Measurements from ENCODE around the gene NADK. TPM values are rescaled to one million over a fixed set of nuclear protein-coding genes. Genes with fewer than 3 reads are reported as not detected.

NADK gene, protein sequence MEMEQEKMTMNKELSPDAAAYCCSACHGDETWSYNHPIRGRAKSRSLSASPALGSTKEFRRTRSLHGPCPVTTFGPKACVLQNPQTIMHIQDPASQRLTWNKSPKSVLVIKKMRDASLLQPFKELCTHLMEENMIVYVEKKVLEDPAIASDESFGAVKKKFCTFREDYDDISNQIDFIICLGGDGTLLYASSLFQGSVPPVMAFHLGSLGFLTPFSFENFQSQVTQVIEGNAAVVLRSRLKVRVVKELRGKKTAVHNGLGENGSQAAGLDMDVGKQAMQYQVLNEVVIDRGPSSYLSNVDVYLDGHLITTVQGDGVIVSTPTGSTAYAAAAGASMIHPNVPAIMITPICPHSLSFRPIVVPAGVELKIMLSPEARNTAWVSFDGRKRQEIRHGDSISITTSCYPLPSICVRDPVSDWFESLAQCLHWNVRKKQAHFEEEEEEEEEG
- total RNA-seq (ENCODE audit: low replicate concordance) = 30.6 and 32.3 TPM in 2 replicates

DNA sequence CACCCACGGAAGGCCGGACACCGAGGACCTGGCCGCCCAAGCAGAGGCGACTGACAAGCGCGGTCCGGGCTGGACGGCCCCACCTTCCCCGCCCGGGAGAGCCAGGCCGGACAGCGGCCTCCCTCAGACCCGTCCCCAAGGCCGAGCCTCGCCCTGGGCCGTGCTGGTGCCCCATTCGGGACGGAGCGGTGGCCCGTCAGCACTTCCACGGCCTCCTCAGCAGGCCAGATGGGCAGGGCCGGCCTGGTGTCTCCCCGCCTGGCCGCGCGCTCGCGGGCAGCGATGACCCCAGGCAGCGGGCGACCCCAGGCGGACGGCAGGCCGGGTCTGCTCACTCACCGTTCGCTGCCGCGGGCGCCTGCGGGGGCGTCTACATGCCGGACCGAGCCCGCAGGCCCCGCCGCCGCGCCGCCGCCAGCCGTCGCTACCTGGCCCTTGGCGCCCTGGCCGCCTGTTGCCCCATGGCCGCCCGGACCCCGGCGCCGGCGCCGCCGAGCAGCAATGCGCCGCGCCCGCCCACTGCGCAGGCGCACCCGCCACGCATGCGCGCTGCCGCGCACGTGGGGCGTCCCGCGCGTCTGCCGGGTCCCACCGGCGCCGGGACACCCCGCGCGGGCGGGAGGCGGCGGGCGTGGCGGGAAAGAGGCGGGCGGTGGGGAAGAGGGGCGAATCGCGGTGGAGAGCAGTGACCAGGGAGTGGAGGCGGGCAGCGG, at the start of gene NADK:
Gene NADK (minus strand): TSS at position 521 of the 713 bp plus-strand sequence. CDS start 13,064 bp downstream, outside the sequence.

DNA sequence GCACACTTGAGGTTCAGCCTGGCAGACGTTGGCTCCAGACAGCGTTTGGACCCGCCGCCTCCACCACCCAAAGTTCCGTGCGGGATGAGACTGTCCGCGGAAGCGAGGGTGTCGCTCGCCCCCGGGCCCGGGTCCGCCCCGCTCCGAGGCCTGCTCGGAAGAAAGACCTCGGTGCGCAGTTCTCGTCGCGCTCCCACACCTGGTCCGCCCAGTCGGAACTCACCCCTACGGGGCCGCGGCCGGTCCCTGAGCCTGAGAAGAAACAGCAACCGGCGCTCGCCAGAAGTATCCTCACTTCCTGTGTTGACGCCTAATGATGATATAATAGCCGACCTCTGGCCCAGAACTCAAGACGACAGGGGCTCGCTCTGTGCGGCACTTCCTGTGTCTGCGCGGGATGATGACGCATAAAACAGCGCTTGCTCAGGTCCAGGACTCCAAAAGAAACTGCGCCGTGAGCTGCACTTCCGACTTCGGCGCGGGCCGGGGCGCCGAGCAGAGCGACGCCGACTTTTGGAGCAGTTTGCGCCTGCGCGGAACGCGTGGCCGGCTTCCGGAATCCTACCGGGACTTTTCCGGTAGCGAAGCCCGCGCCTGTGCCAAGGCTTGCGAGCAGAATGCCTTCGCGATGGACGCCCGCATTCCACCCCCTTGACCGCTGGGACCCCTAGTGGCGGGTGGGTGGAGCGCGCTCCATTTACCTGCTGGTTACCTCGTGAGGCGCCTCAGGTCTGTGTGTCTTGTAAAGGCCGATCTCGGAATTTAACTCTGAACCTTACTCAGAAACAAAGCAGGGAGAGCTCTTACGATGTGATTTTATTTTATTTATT, 54.0 kb downstream of the NADK start, which contains the start of gene CDK11A:
Gene CDK11A (minus strand): TSS at position 323 of the 830 bp plus-strand sequence. CDS start 1,539 bp downstream, outside the sequence.

Other genes with a start within 250 kb of the NADK start
- 1.6 and 5.6 TPM in 2 replicates for gene TMEM240, start 237.8 kb downstream of the NADK start, total RNA-seq (ENCODE audit: low replicate concordance)
- 24.2 and 47.0 TPM in 2 replicates for gene SSU72, start 203.6 kb downstream of the NADK start, total RNA-seq (ENCODE audit: low replicate concordance)
- gene FNDC10, start 178.3 kb downstream of the NADK start, total RNA-seq (ENCODE audit: low replicate concordance) = 0.45 and 0.82 TPM in 2 replicates
- 60.0 and 184 TPM in 2 replicates for gene MIB2, start 163.0 kb downstream of the NADK start, total RNA-seq (ENCODE audit: low replicate concordance)
- gene MMP23B, start 146.3 kb downstream of the NADK start, total RNA-seq (ENCODE audit: low replicate concordance) = 2.1 and 4.7 TPM in 2 replicates
- 8.8 and 9.0 TPM in 2 replicates for gene CDK11B, start 119.5 kb downstream of the NADK start, total RNA-seq (ENCODE audit: low replicate concordance)
- gene SLC35E2B, start 85.7 kb downstream of the NADK start, total RNA-seq (ENCODE audit: low replicate concordance) = 19.3 and 24.9 TPM in 2 replicates
- gene CDK11A, start 54.1 kb downstream of the NADK start, total RNA-seq (ENCODE audit: low replicate concordance) = 7.7 and 11.8 TPM in 2 replicates
- 80.9 and 92.6 TPM in 2 replicates for gene GNB1, start 112.6 kb upstream of the NADK start, total RNA-seq (ENCODE audit: low replicate concordance)
- gene CALML6, start 136.8 kb upstream of the NADK start, total RNA-seq (ENCODE audit: low replicate concordance) = 0.12 and 0.30 TPM in 2 replicates
- not detected in 2 replicates for gene TMEM52, start 140.8 kb upstream of the NADK start, total RNA-seq (ENCODE audit: low replicate concordance)
- not detected in 2 replicates for gene CFAP74, start 225.3 kb upstream of the NADK start, total RNA-seq (ENCODE audit: low replicate concordance)
- 0.12 TPM in 1 of 2 replicates, not detected in the other for gene GABRD, start 240.9 kb upstream of the NADK start, total RNA-seq (ENCODE audit: low replicate concordance)

All from smooth muscle cell of the coronary artery (primary cell).